Activated naive CD4-positive, alpha-beta T cell treated with anti-CD3 and anti-CD28 coated beads, Interleukin-2, amount 50 U/mL, for 72 hours (primary cell): ENCODE results near the gene BHLHA15. TPM values are rescaled to one million over a fixed set of nuclear protein-coding genes. Genes with fewer than 3 reads are reported as not detected.

Source experiments
- ATAC-seq, 2 donors: fragments of 150-1000 bp; cut with Tn5 transposase; 2 replicates each; pipeline ENCODE4 v1.10.0; 2021; ENCODE audit warnings: mild to moderate bottlenecking in 2 of 2, moderate library complexity in 2 of 2
- DNase-seq, 2 donors: peaks; one replicate each; pipeline ENCODE4 v3.0.0; 2021 to 2022; ENCODE audit warnings: low spot score in 2 of 2
- H3K27ac Mint-ChIP-seq, 2 donors: one replicate each; pipeline ENCODE4 v1.8.0; 2022; ENCODE audit warnings: mild to moderate bottlenecking in 2 of 2, mixed read lengths in 2 of 2
- H3K36me3 Mint-ChIP-seq, 2 donors: one replicate each; pipeline ENCODE4 v1.8.0; 2022; ENCODE audit warnings: mixed read lengths in 2 of 2
- H3K9me3 Mint-ChIP-seq, 2 donors: one replicate each; pipeline ENCODE4 v1.8.0; 2022; ENCODE audit warnings: mixed read lengths in 2 of 2
- total RNA-seq, 2 donors: library from RNA; stranded (reverse); gene quantifications; one replicate each; pipeline ENCODE4 v1.2.3, GENCODE V29; 2022

Gene BHLHA15
- total RNA-seq, 2 donors from 2014 or later, result 0.66 TPM; not detected in 1

DNA sequence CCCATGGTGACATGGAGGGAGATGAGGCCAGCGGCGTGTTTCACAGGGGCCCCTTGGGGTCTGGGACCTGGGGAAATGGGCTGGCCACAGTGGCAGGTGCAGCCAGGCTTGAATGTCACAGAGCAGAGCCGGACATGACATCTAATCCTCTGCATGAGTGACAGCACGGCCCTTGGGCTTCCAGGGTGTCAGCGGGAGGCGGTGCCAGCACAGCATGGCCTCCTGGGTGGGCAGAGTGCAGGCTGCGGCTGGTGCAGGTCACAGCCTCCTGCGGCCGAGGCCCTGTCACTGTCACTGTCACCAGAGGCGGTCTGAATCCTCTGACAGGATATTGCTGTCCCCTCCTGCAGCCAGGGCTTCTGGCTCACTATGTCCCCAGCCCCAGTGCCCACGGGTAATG is 18.2 kb downstream of the BHLHA15 start:
- no peak for DNase-seq
- Mint-ChIP-seq H3K9me3 (no peaks in the 10 kb centered on the region), H3K36me3 (no peaks in the 10 kb centered on the region), H3K27ac (no peak overlapping the region)
- ATAC-seq, result no peak

DNA sequence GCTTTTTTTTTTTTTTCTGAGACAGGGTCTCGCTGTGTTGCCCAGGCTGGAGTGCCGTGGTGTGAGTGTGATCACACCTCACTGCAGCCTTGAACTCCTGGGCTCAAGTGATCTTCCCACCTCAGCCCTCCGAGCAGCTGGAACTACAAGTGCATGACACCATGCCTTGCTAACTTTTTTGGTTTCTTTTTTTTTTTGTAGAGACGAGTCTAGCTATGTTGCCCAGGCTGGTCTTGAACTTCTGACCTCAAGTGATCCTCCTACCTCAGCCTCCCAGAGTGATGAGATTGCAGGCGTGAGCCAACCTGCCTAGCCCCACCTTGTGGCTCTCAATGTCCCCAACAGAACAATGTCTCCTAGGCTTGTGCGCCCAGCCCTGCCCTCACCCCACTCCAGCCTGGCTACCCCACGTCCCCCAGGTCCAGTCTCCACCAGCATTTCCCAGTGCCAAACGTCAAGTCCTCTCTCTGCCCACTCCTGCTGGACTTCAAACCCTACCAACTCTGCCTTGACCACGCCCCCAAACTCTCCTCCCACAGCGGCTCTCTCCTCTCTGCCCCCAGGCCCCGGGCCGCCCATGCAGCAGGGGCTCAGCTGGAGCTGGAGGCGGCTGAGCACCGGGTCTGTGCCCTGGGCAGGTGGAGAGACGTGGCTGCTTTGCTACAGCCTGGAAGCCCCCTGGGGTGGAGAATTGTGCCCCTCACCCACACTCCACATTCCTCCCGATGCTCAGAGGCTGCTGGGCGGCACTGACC is 18.9 kb downstream of the BHLHA15 start:
- no peak for ATAC-seq
- no peak for DNase-seq
- Mint-ChIP-seq H3K27ac (no peak overlapping the region), H3K9me3 (no peaks in the 10 kb centered on the region), H3K36me3 (no peaks in the 10 kb centered on the region)

DNA sequence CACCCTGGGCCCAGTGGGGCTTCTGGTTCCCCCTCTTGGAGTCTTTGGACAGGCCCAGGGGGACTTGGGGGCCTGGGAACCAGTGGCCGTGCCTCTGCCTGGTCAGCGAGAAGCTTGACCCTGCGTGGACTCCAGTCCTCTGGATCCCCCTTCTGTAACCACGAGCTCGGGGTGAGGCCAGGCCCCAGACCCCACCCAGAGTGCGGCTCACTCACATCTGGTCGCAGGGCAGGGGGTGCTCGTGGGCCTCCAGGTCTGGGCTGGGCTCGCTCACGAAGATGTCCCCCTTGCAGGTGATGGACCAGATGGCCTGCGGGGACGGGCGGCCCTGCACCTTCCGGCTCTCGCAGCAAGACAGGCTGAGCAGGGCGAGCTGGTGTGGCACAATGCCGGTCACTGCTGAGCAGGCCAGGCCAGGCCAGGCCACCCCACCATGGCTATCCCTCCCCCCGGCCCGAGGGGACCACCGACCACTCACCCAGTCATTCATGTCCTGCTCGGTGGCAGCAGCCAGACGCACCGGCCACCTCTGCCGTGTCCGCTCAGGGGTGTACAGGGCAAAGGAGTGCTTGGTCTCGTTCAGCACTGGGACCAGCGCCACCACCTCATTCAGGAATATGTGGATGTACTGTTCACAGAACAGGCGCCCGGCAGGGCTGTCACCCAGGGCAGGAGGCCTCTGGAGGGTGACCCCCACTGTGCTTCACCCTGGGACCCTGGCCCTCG is 19.7 kb downstream of the BHLHA15 start:
- H3K36me3 Mint-ChIP-seq, result no peaks in the 10 kb centered on the region
- ATAC-seq, result no peak
- H3K27ac Mint-ChIP-seq, result no peak overlapping the region

DNA sequence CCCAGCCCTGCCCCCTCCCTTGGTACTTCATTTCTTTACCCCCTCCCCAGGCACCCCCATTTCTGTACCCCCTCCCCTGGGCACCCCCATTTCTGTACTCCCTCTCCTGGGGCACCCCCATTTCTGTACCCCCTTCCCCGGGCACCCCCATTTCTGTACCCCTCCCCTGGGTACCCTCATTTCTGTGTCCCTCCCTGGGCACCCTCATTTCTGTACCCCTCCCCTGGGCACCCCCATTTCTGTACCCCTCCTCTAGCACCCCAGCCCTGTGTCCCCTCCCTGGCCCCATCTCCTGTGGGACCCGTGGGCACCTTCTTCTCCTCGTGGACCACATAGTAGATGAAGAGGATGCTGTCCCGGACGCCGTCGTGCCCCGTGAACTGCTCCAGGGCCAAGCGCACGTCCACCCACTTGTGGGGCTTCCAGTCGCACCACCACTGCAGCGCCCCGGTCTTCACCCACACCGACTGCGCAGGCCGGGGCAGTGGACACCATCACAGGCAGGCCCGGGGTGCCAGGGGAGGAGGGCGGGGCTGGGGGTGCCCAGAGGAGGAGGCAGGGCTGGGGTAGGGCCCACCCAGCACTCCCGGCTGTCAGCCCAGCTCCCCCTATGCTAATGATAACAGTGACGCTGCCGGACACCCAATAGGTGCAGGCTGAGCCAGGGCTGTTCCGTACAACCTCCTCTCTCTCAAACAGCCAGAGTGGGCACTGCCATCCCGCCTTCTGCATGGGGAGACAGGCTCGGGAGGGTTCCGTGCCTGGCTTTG is 20.4 kb downstream of the BHLHA15 start:
- DNase-seq (no peak), ATAC-seq (no peak)
- Mint-ChIP-seq H3K36me3 (no peaks in the 10 kb centered on the region), H3K9me3 (no peaks in the 10 kb centered on the region), H3K27ac (no peak overlapping the region)

More for the DNA sequence above, 19.7 kb downstream of the BHLHA15 start:
- DNase-seq, result no peak
- H3K9me3 Mint-ChIP-seq, result no peaks in the 10 kb centered on the region

DNA sequence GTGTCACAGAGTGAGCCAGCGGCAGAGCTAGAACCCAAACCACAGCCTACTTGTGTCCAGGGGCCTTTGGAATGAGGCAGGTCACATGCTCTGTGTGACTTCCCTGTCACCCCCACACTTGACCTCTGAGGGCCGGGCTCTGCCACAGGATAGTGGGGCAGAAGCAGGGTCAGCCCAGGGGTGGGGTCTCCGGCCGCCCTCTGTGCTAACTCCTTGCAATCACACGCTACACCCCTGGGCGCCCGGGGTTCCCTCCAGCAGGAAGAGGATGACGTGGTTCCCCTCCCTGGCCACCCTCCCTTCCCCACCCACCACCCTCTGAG is 21.0 kb downstream of the BHLHA15 start:
- H3K9me3 Mint-ChIP-seq, result no peaks in the 10 kb centered on the region
- no peak overlapping the region for H3K27ac Mint-ChIP-seq
- no peaks in the 10 kb centered on the region for H3K36me3 Mint-ChIP-seq
- no peak for DNase-seq
- ATAC-seq, result no peak

DNA sequence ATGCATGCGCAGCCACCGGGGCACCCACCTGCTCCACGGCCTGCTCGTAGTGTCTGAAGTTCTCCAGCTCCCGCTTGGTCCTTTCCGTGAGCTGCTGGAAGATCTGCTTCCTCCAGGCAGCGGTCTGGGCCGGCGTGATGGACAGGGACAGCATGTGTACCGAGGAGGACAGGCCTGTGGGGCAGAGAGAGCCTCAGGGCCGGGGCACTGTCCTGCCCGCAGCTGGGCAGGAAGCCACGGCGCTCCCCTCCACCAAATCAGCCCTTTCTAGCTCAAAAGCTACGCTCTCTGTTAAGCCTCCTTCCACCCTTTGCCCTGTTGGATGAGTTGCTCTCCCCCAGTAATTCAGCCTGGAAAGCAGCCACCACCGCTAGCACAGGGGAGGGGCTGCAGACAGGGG is 21.6 kb downstream of the BHLHA15 start:
- H3K27ac Mint-ChIP-seq, result no peak overlapping the region
- no peaks in the 10 kb centered on the region for H3K36me3 Mint-ChIP-seq
- no peak for ATAC-seq
- H3K9me3 Mint-ChIP-seq, result no peaks in the 10 kb centered on the region
- DNase-seq, result no peak

DNA sequence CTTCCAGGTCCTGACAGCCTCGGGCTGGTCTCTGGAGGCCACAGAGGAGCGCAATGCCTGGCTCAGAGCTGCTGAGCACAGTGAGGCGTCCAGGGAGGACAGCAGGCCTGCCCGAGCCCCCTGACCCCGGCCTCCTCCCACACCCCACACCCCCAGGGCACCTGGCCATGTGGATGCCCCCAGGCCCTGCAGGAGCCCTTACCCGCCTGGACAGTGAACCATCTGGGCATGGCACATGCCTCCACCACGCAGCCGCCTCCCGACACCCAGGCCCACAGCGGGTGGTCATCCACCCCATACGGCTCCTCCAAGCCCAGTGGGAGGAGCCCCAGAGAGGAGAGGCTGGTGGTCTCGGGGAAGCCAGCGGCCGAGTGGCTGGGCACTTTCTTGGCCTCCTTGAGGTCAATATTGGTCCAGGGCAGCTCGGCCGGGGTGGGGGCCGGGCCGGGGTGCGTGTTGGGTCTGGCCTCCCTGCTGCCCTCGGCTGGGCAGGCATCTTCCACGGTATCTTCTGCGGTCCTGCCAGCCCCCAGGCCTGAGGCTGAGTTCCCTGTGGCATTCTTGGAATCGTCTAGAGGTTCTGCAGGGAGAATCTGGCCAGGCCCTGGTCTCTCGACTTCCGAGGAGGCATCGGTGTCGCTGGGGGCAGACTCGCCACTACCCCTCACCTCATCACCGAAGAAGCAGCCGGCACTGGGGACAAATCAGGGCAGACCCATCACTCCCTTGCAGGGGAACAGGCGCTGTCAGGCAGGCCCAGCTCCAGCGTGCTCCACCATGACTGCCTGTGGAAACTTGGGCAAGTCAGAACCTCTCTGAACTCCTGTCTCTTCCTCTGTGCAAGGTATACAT is 22.2 kb downstream of the BHLHA15 start:
- Mint-ChIP-seq H3K27ac (peak overlapping the region in 1 of 2 donors; percentile 68), H3K9me3 (no peaks in the 10 kb centered on the region), H3K36me3 (peaks cover 0 to under 1% of the 10 kb centered on the region in 2 donors)
- no peak for ATAC-seq
- no peak for DNase-seq

DNA sequence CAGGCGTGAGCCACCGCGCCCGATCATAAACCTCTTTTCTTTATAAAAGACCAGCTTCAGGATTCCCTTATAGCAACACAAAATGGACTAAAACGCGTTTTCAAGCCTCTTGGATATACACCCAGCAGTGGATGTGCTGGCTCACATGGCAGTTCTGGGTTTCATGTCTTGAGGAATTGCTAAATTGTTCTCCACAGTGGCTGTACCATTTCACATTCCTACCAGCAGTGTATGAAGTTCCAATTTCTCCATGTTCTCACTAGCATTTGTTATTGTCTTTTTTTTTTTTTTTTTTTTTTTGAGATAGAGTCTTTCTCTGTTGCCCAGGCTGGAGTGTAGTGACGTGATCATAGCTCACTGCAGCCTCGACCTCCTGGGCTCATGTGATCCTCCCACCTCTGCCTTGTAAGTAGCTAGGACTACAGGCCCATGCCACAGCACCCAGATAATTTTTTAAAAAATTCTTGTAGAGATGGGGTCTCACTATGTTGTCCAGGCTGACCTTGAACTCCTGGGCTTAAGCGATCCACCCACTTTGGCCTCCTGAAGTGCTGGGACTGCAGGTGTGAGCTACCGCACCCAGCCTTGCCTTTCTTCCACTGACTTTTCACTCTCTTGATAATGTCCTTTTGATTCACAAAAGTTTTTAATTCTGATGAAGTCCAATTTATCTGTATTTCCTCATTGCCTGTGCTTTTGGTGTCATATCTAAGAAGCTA is 23.3 kb downstream of the BHLHA15 start:
- no peaks in the 10 kb centered on the region for H3K9me3 Mint-ChIP-seq
- no peak for ATAC-seq
- peaks cover 0 to 5% of the 10 kb centered on the region in 2 donors for H3K36me3 Mint-ChIP-seq
- H3K27ac Mint-ChIP-seq, result peak overlapping the region; percentile 53 to 58
- DNase-seq, result no peak

DNA sequence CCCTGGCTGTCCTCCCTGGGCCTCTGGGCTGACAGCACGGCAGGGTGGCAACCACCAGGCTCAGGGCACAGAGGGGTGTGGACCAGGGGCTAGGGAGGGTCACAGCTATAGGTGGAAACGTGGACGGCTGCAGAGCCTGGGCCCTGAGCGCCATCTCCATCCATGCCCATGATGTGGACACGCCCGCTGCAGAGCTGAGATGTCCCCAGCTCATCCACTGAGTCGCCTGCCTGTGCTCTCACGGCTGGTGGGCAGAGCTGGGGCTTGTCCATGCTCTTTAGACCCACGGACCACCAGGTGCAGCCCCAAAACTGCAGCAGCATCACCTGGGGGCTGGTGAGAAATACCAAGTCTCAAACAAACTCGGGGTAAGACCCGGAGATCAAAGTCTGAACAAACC is 24.7 kb downstream of the BHLHA15 start:
- Mint-ChIP-seq H3K9me3 (no peaks in the 10 kb centered on the region), H3K27ac (no peak overlapping the region), H3K36me3 (peaks cover 0 to 5% of the 10 kb centered on the region in 2 donors)
- ATAC-seq (no peak), DNase-seq (no peak)

DNA sequence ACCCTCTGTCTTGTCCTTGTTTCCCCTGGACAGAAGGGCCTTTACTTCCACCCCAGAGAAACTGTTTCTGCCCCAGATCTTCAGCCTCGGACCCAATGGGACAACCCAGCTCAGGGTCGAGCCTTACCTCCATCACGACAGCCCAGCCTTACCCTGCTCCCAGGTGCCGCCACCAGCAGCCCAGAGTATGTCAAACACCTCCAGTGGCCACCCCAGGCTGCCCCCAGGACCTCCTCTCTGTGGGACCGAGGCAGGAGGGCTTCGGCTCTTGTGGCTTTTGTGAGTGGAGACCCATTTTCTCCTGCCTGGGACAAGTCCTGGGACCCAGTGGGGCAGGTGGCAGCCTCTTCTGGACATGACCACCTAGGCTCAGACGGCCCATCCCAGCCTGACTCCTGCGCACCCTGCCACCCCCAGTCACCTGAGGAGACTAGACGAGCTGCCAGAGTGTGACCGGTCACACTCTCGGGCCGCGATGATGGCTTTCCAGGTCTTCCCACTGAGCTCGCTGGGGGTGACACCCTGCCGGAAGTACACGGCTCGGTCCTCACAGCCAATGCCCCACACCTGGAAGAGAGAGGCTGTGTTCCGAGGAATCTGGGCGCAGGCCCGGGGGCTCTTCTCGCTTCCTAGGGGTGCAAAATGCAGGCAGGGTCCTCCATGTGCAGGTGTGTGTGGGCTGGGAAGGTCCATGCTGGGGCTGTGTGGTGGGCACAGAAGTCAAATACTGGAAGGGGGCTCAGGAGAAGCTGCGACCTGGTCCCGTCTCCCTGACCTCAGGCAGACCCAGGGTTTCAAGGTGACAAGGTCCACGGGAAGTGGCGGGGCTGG is 25.3 kb downstream of the BHLHA15 start:
- peaks cover 0 to 5% of the 10 kb centered on the region in 2 donors for H3K36me3 Mint-ChIP-seq
- peak overlapping the region; percentile 44 to 55 for H3K27ac Mint-ChIP-seq
- H3K9me3 Mint-ChIP-seq, result no peaks in the 10 kb centered on the region
- no peak for ATAC-seq
- DNase-seq, result no peak

DNA sequence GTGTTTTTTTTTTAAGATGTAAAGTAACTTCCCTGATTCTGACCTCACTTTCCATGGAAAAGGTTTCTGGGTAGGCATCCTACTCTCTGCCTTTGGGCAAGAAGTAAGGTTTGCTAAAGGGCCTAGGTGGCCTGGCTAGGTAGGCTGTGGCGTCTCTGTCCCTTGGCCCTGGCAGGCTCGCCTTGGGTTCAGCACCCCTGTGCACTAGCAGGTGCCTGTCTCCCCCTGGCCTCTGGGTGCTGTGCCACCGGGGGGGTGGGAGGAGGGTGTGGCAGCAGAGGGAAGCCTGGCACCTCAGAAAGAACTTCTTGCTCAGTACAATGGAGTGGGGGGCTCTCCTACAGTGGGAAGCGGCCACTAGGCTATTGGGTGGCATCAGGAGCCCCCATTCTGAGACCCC is 26.8 kb downstream of the BHLHA15 start:
- Mint-ChIP-seq H3K36me3 (peaks cover 0 to 5% of the 10 kb centered on the region in 2 donors), H3K27ac (no peak overlapping the region), H3K9me3 (no peaks in the 10 kb centered on the region)
- no peak for DNase-seq
- ATAC-seq, result no peak

DNA sequence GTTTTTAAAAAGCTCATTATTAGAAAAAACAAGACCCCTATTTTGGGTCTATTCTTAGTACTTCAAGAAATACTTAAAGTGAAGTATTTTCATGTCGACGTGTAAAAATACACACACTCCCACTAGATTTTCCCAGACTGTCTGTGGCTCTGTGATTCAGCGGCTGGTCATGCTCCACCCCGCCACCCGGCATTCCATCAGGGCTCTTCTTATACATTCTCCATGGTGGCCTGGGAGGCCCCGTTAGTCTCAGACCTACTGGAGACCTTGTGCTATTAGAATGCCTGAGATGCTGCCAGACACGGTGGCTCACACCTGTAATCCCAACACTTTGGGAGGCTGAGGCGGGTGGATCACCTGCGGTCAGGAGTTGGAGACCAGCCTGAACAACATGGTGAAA is 27.7 kb downstream of the BHLHA15 start:
- DNase-seq (no peak), ATAC-seq (no peak)
- Mint-ChIP-seq H3K36me3 (peaks cover 0 to 5% of the 10 kb centered on the region in 2 donors), H3K27ac (peak overlapping the region in 1 of 2 donors; percentile 62), H3K9me3 (no peaks in the 10 kb centered on the region)

DNA sequence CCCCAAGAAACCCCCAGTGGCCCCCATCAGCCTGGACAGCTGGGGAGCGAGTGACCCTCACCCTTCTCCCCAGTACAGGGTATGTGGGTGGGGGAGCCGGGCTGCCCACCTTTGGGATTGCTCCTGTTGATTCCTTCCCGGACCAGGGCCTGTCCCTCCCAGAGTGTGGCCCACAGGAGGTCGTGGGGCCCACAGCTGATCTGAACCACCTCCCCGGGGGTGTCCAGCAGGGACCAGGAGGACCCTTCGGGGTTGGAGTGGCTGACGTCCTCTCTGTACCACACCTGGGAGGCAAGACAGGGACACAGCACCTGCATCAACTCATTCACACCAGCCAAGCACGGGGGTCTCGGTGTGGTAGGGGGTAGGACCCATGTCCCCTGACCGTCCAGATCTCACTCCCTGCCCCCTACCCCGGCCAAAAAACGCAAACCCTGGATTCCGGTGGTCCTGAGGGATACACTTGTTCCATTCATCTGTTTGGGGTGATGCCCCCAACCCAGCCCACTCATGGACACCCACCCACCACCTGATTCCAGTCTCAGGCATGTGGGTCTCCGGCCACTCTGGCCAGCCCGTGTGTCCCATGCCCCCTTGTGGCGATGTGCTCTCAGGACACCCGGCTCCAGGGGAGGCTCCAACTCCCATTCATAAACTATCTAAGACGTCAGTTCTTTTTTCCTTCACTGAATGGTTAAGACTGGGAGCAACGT is 29.9 kb downstream of the BHLHA15 start:
- no peaks in the 10 kb centered on the region for H3K9me3 Mint-ChIP-seq
- H3K27ac Mint-ChIP-seq, result peak overlapping the region in 1 of 2 donors; percentile 22
- peak; percentile 37 to 54 for ATAC-seq
- peaks cover 0 to 5% of the 10 kb centered on the region in 2 donors for H3K36me3 Mint-ChIP-seq
- DNase-seq, result peak in 1 of 2 donors; percentile 42

DNA sequence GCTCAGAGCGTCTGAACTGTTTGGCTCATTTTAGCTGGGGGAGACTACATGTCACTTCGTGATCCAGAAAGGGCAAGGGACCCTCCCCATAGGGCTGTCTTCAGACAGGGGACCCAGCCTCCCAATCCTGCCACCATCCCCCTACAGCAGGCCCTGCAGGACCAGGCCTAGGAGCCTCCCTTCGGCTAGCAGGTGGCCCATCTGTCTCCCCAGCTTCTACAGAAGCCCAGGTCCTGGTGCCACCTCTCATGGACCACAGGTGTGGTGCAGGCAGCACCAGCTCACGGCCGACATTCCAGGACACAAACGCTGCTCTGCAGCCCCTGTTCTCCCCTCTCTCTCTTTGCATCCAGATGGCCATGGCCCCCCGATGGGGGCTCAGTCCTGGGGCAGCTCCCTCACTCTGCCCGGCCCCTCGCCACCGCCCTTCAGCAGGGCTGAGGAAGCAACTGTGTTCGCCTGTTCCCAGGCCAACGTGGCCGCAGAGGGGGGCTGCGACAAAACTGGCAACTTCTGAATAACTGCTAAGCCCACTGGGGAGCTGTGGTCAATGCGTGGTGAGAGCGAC is 30.5 kb downstream of the BHLHA15 start:
- DNase-seq (no peak), ATAC-seq (peak in 1 of 2 donors; percentile 13)
- Mint-ChIP-seq H3K27ac (no peak overlapping the region), H3K36me3 (peaks cover 0 to 5% of the 10 kb centered on the region in 2 donors), H3K9me3 (no peaks in the 10 kb centered on the region)
